Stimulated activated naive CD4-positive, alpha-beta T cell treated with Interleukin-2 at 50 U/mL for 16 hours (primary cell): ENCODE data around the gene CLCN7.

Experiments
- DNase-seq: peaks from one replicate; lab custom pipeline; 2025; lab: John Stamatoyannopoulos, UW

The CLCN7 gene

GRCh38 chr16:1464894-1465566 is 9.8 kb downstream of the CLCN7 start:
- no peak for DNase-seq

- DNase-seq: no peak
Observed at GRCh38 chr16:1464196-1464893, 10.5 kb downstream of the CLCN7 start.

GRCh38 chr16:1461146-1461545 is 13.7 kb downstream of the CLCN7 start:
- DNase-seq: no peak

GRCh38 chr16:1460602-1461138 is 14.2 kb downstream of the CLCN7 start:
- no peak for DNase-seq

GRCh38 chr16:1459967-1460366 is 14.9 kb downstream of the CLCN7 start:
- no peak for DNase-seq

- no peak for DNase-seq
Observed at GRCh38 chr16:1458977-1459341, 15.9 kb downstream of the CLCN7 start.

GRCh38 chr16:1458336-1458976 is 16.4 kb downstream of the CLCN7 start:
- DNase-seq: peak; percentile 34

GRCh38 chr16:1457489-1458245 is 17.2 kb downstream of the CLCN7 start:
- no peak for DNase-seq

GRCh38 chr16:1456951-1457350 is 17.9 kb downstream of the CLCN7 start:
- no peak for DNase-seq

GRCh38 chr16:1455190-1456171 is 19.3 kb downstream of the CLCN7 start:
- DNase-seq: no peak

GRCh38 chr16:1454561-1454960 is 20.3 kb downstream of the CLCN7 start:
- no peak for DNase-seq

GRCh38 chr16:1453316-1453715 is 21.5 kb downstream of the CLCN7 start:
- no peak for DNase-seq

GRCh38 chr16:1452530-1452929 is 22.3 kb downstream of the CLCN7 start:
- DNase-seq: no peak

GRCh38 chr16:1451702-1452392 is 23.0 kb downstream of the CLCN7 start:
- no peak for DNase-seq

GRCh38 chr16:1450841-1451240 is 24.0 kb downstream of the CLCN7 start:
- no peak for DNase-seq

- DNase-seq: no peak
Observed at GRCh38 chr16:1450218-1450617, 24.6 kb downstream of the CLCN7 start.

GRCh38 chr16:1449201-1449788 is 25.5 kb downstream of the CLCN7 start:
- DNase-seq: no peak

GRCh38 chr16:1448536-1449116 is 26.2 kb downstream of the CLCN7 start:
- DNase-seq: no peak

- DNase-seq: no peak
Observed at GRCh38 chr16:1447965-1448364, 26.9 kb downstream of the CLCN7 start.
